Heart right ventricle (tissue), 16 donors: Measurements from ENCODE around the gene TBC1D30. TPM values are rescaled to one million over a fixed set of nuclear protein-coding genes. Genes with fewer than 3 reads are reported as not detected.
A peak's percentile ranks its signal among the peaks of the same experiment; 100 is the strongest.
"Not testable (repeated sequence)": the region's sequence is repeated elsewhere in the genome, so short reads cannot be mapped to it uniquely, and the experiment has no call there.

Source experiments
- ATAC-seq, 8 donors: fragments of 200-7000 bp; cut with Tn5 transposase; one replicate each; pipeline ENCODE4 v1.9.1; 2020; ENCODE audit warnings: mild to moderate bottlenecking in 8 of 8, moderate library complexity in 8 of 8, moderate number of reproducible peaks in 1 of 8
- DNase-seq, 2 donors: peaks; one replicate each; pipeline ENCODE4 v3.0.0-alpha.2; 2020
- H3K27ac ChIP-seq, 10 donors: fragments of 200-600 bp; sonication (generic) in 2 of 10; one replicate each; pipeline versions ENCODE4 v1.5.0 to v1.8.0; 2020 to 2022; ENCODE audit warnings: mild to moderate bottlenecking in 3 of 10
- H3K27me3 ChIP-seq, 7 donors: fragments of 200-600 bp; one replicate each; pipeline ENCODE4 v1.8.0; 2021 to 2022; ENCODE audit warnings: mild to moderate bottlenecking in 2 of 7
- H3K36me3 ChIP-seq, 9 donors: fragments of 200-600 bp; sonication (generic) in 1 of 9; one replicate each; pipeline versions ENCODE4 v1.5.0 to v1.8.0; 2020 to 2022; ENCODE audit warnings: mild to moderate bottlenecking in 2 of 9
- H3K4me1 ChIP-seq, 9 donors: fragments of 200-600 bp; sonication (generic) in 1 of 9; one replicate each; pipeline versions ENCODE4 v1.5.0 to v1.8.0; 2020 to 2022; ENCODE audit warnings: mild to moderate bottlenecking in 4 of 9
- H3K4me3 ChIP-seq, 10 donors: fragments of 200-600 bp; sonication (generic) in 2 of 10; one replicate each; pipeline versions ENCODE4 v1.5.0 to v1.8.0; 2020 to 2022; ENCODE audit warnings: mild to moderate bottlenecking in 7 of 10, moderate library complexity in 2 of 10
- H3K9me3 ChIP-seq, 11 donors: fragments of 200-600 bp in 10 of 11; sonication (generic) in 2 of 11; one replicate each; pipeline versions ENCODE4 v1.5.0 to v1.8.0; 2013 to 2022; ENCODE audit warnings: mild to moderate bottlenecking in 2 of 11, control low read depth in 1 of 11, moderate library complexity in 1 of 11
- CTCF ChIP-seq, 9 donors: fragments of 200-600 bp; sonication (generic) in 2 of 9; IDR thresholded peaks; one replicate each; pipeline versions ENCODE4 v1.5.0 to v1.8.0; 2021 to 2022; ENCODE audit warnings: antibody characterized with exemption in 9 of 9, mild to moderate bottlenecking in 5 of 9, moderate library complexity in 1 of 9
- WGBS, 2 donors: extraction: QIAGEN DNeasy Blood & Tissue Kit; methylation state at CpG; one replicate each; pipeline ENCODE4 v1.1.7; 2013; ENCODE audit warnings: inconsistent platforms in 1 of 2; 5-methylcytosine and 5-hydroxymethylcytosine counted together
- intact Hi-C, 10 donors: fragments of 100-400 bp; cut with DNase I; formaldehyde crosslinking; loops; one replicate each; pipeline versions ENCODE4 v1.11.1 to v1.14.2; 2022
- long read RNA-seq, 3 donors: library from polyadenylated mRNA; unstranded; transcript quantifications; one replicate each; pipeline ENCODE4 v2.0.0, GENCODE V29; 2020 to 2021
- polyA plus RNA-seq, 2 donors: library from polyadenylated mRNA; stranded (reverse); fragments of 200-250 nt; gene quantifications; one replicate each; pipeline ENCODE4 v1.2.3, GENCODE V29; 2013
- total RNA-seq, 10 donors: library from RNA; stranded (reverse); fragmentation: NEBNext Ultra II Directional in 3 of 10; extraction: Animal tissue kit (Norgen Biotek cat#: 25700) in 3 of 10; gene quantifications; one replicate each; pipeline versions ENCODE4 v1.2.1 to v1.2.4, GENCODE V29; 2021 to 2023
- donor health status: Arrhythmogenic right ventricular cardiomyopathy.
- donor health status: ischemic (EF 13 %, LVEDD 7.1; RV severe dilation, severe dysfunction).
- donor health status: healthy with polysubstance abuse.
- donor health status: DM: no; HTN: yes; CAD: no.
- donor health status: DM: no; HTN: no; CAD: no.
- donor health status: ischemic (EF 25% LVEDD 6.9; RV normal size, moderate dysfunction).
- donor health status: ischemic (EF 25% LVEDD 5.7; RV mildly dilated, moderate dysfunction).
- donor health status: healthy.
- donor health status: DM: yes; HTN: yes; CAD: no.
- donor health status: Ischemic cardiomyopathy.
- donor health status: ischemic (EF 35%, LVEDD 5.7; RV mildly dilated, moderate dysfunction).
- donor health status: nonischemic (EF 11% LVEDD 7.7; RV severe dilation, severe dysfunction).
- donor health status: DM: yes; HTN: yes; CAD: no.
- donor health status: PGD.
- donor health status: ischemic (EF 29% LVEDD 5.4; RV normal size, mild dysfunction).
- donor health status: nonischemic (EF 23%, LVEDD 6.1; RV moderate dilation, normal function).

Gene TBC1D30
- total RNA-seq: 1 to 10 TPM in 2 of 10 donors, under 1 TPM in 8; 0.36 to 2.4 (median 0.66) TPM
- polyA plus RNA-seq: 1 to 10 TPM in 1 of 2 donors, under 1 TPM in 1; 0.51 to 1.2 TPM
- long read RNA-seq, donor 1, partial matches to known transcripts: 0 of 2 reads
- long read RNA-seq, donor 1, other reads (novel, unspliced or antisense): 2 of 2 reads
- long read RNA-seq, donor 2, partial matches to known transcripts: 0 of 1 reads
- long read RNA-seq, donor 2, other reads (novel, unspliced or antisense): 1 of 1 reads
- long read RNA-seq, donor 3: 0 reads

GRCh38 chr12:64824500-64825142 lies at the start of gene TBC1D30:
TSS of gene TBC1D30 (plus strand) at chr12:64824647. CDS start at chr12:64824880, 233 bp downstream.
- H3K4me1 ChIP-seq: peaks cover 4 to 30% (median 24%) of the 10 kb centered on the region in 9 donors
- no peaks in the 10 kb centered on the region for H3K36me3 ChIP-seq
- DNase-seq (peak in 1 of 2 donors; percentile 19), ATAC-seq (peak; percentile 34 to 73 (median 52))
- peaks cover 4 to 76% (median 55%) of the 10 kb centered on the region in 7 donors for H3K27me3 ChIP-seq
- H3K4me3 ChIP-seq: peak within 1 kb of the TSS; percentile 36 to 65 (median 50)
- H3K9me3 ChIP-seq: peaks cover 0 to 13% (median 6%) of the 10 kb centered on the region in 11 donors
- WGBS, 2 donors: 1% methylated on average over 69 of the region's 69 CpGs
- intact Hi-C loops: no loop called here
- H3K27ac ChIP-seq: no peak within 1 kb of the TSS
- TF ChIP-seq CTCF (IDR thresholded peaks at IDR 0.05): no peak

- Histone ChIP-seq H3K9me3 (peaks cover 0 to 35% (median 19%) of the 10 kb centered on the region in 11 donors), H3K27me3 (peaks cover 0 to 19% (median 0%) of the 10 kb centered on the region in 7 donors)
- H3K4me1 ChIP-seq, H3K36me3 ChIP-seq, DNase-seq, ATAC-seq, H3K4me3 ChIP-seq, H3K27ac ChIP-seq, intact Hi-C loops: not testable (repeated sequence)
These were observed 49.2 kb upstream of the TBC1D30 start for GRCh38 chr12:64775147-64775736.

- Histone ChIP-seq H3K4me3 (no peak overlapping the region), H3K9me3 (peaks cover 0 to 26% (median 17%) of the 10 kb centered on the region in 11 donors), H3K27me3 (peaks cover 0 to 46% (median 12%) of the 10 kb centered on the region in 7 donors), H3K4me1 (peaks cover 0 to 28% (median 17%) of the 10 kb centered on the region in 9 donors), H3K27ac (no peak overlapping the region), H3K36me3 (no peaks in the 10 kb centered on the region)
- 83 to 85% methylated on average over 10 of the region's 10 CpGs for WGBS, 2 donors
- DNase-seq: no peak
- no peak for TF ChIP-seq CTCF (IDR thresholded peaks at IDR 0.05)
- intact Hi-C loops: no loop called here
- no peak for ATAC-seq
These were observed 45.0 kb upstream of the TBC1D30 start for GRCh38 chr12:64779354-64779974.

GRCh38 chr12:64780132-64780530 lies 44.3 kb upstream of the TBC1D30 start:
- ATAC-seq: peak in 1 of 8 donors; percentile 5
- Histone ChIP-seq H3K4me3 (peak overlapping the region; percentile 33 to 70 (median 64)), H3K4me1 (peaks cover 0 to 28% (median 17%) of the 10 kb centered on the region in 9 donors), H3K36me3 (no peaks in the 10 kb centered on the region), H3K27ac (peak overlapping the region in 5 of 10 donors; percentile 11 to 42 (median 17)), H3K27me3 (peaks cover 0 to 49% (median 13%) of the 10 kb centered on the region in 7 donors), H3K9me3 (peaks cover 0 to 19% (median 10%) of the 10 kb centered on the region in 11 donors)
- intact Hi-C loops: no loop called here
- 15% methylated on average over 15 of the region's 15 CpGs for WGBS, 2 donors
- DNase-seq: no peak
- no peak for TF ChIP-seq CTCF (IDR thresholded peaks at IDR 0.05)
